OCI-LY1 (cell line): ENCODE measurements around the gene TULP4.

ENCODE experiments used
- H2AFZ ChIP-seq: fragments of 200-600 bp; sonication (generic), shearing (Covaris generic); 2 replicates; pipeline ENCODE4 v1.6.0; 2014; ENCODE audit warnings: antibody characterized with exemption, mild to moderate bottlenecking, low read length
- H3F3A ChIP-seq: fragments of 200-600 bp; sonication (generic), shearing (Covaris generic); 2 replicates; pipeline ENCODE4 v1.6.0; 2014; ENCODE audit warnings: mild to moderate bottlenecking, antibody characterized with exemption, low read length, moderate library complexity; ENCODE audit not compliant: insufficient read depth
- H3K27ac ChIP-seq: fragments of 200-600 bp; sonication (generic); 2 replicates; pipeline ENCODE4 v1.5.1; 2014; ENCODE audit warnings: low read length, mixed run types, mild to moderate bottlenecking, low read depth; ENCODE audit not compliant: poor library complexity, severe bottlenecking
- H3K27me3 ChIP-seq: fragments of 200-600 bp; sonication (generic); 2 replicates; pipeline ENCODE4 v1.6.0; 2014; ENCODE audit warnings: antibody characterized with exemption, mild to moderate bottlenecking, low read length, moderate library complexity; ENCODE audit not compliant: insufficient read depth
- H3K36me3 ChIP-seq: fragments of 200-600 bp; sonication (generic); 2 replicates; pipeline ENCODE4 v1.6.1; 2014; ENCODE audit warnings: mild to moderate bottlenecking, antibody characterized with exemption, low read length, moderate library complexity, mixed read lengths; ENCODE audit not compliant: insufficient read depth
- H3K4me1 ChIP-seq: fragments of 200-600 bp; sonication (generic); 2 replicates; pipeline ENCODE4 v1.5.1; 2014; ENCODE audit warnings: mild to moderate bottlenecking, low read length, moderate library complexity; ENCODE audit not compliant: insufficient read depth, severe bottlenecking
- H3K4me2 ChIP-seq: fragments of 200-600 bp; sonication (generic), shearing (Covaris generic); 2 replicates; pipeline ENCODE4 v1.6.1; 2014; ENCODE audit warnings: low read length
- H3K4me3 ChIP-seq: fragments of 200-600 bp; sonication (generic); 2 replicates; pipeline ENCODE4 v1.5.1; 2014; ENCODE audit warnings: low read length, low read depth, mild to moderate bottlenecking, mixed read lengths; ENCODE audit not compliant: poor library complexity, severe bottlenecking
- H3K79me2 ChIP-seq: fragments of 200-600 bp; shearing (Covaris generic); 2 replicates; pipeline ENCODE4 v1.6.1; 2016; ENCODE audit warnings: mixed run types, low read length, mixed read lengths; ENCODE audit not compliant: insufficient read depth
- H3K9ac ChIP-seq: fragments of 200-600 bp; sonication (generic), shearing (Covaris generic); 2 replicates; pipeline ENCODE4 v1.6.1; 2014; ENCODE audit warnings: mild to moderate bottlenecking, low read length, mixed read lengths
- H3K9me2 ChIP-seq: fragments of 200-600 bp; sonication (generic), shearing (Covaris generic); 2 replicates; pipeline ENCODE4 v1.6.1; 2014; ENCODE audit warnings: low read depth, mild to moderate bottlenecking, low read length, mixed read lengths
- H3K9me3 ChIP-seq: fragments of 200-600 bp; shearing (Covaris generic); 2 replicates; pipeline ENCODE4 v1.6.1; 2014; ENCODE audit warnings: low read length, mixed read lengths
- H4K20me1 ChIP-seq: fragments of 200-600 bp; sonication (generic), shearing (Covaris generic); 2 replicates; pipeline ENCODE4 v1.6.0; 2016; ENCODE audit warnings: mild to moderate bottlenecking, low read length; ENCODE audit not compliant: insufficient read depth
- CTCF ChIP-seq: fragments of 200-600 bp; sonication (generic), shearing (Covaris generic); IDR thresholded peaks from 2 replicates; pipeline ENCODE4 v1.5.1; 2017; ENCODE audit warnings: mild to moderate bottlenecking, antibody characterized with exemption, low read length, moderate library complexity, mixed read lengths
- EZH2 ChIP-seq: fragments of 200-600 bp; sonication (generic), shearing (Covaris generic); IDR thresholded peaks from 2 replicates; pipeline ENCODE4 v1.8.0; 2017; ENCODE audit warnings: borderline replicate concordance, mixed run types, mild to moderate bottlenecking, antibody characterized with exemption, low read length, moderate library complexity, mixed read lengths

Gene TULP4

GRCh38 chr6:158311626-158312025 lies 639 bp upstream of the TULP4 start:
- H4K20me1 ChIP-seq, result no peaks in the 10 kb centered on the region
- H3K9me3 ChIP-seq, result peaks cover 9% of the 10 kb centered on the region; the same call in 1 of the 2 replicates
- peak overlapping the region; percentile 70 for H3K27ac ChIP-seq
- no peak overlapping the region for H3K4me3 ChIP-seq
- H3K4me1 ChIP-seq, result peaks cover 38% of the 10 kb centered on the region
- H3K27me3 ChIP-seq, result no peaks in the 10 kb centered on the region
- 0 out of 2 replicates have a peak, but pooled peaks cover 8% of the 10 kb centered on the region for H3K79me2 ChIP-seq
- H3F3A ChIP-seq, result no peaks in the 10 kb centered on the region
- H2AFZ ChIP-seq, result no peak overlapping the region
- H3K4me2 ChIP-seq, result peak overlapping the region; percentile 32; the same call in 1 of the 2 replicates
- peaks cover 59% of the 10 kb centered on the region for H3K36me3 ChIP-seq
- no peak overlapping the region for H3K9ac ChIP-seq
- no peak for TF ChIP-seq CTCF
- no peak for TF ChIP-seq EZH2
- H3K9me2 ChIP-seq, result no peaks in the 10 kb centered on the region

GRCh38 chr6:158312672-158313397 lies 570 bp downstream of the TULP4 start:
- Histone ChIP-seq H3K4me1 (peaks cover 38% of the 10 kb centered on the region), H3K9ac (no peak overlapping the region), H3K9me3 (peaks cover 9% of the 10 kb centered on the region; the same call in 1 of the 2 replicates), H3F3A (no peaks in the 10 kb centered on the region), H3K9me2 (no peaks in the 10 kb centered on the region), H3K79me2 (0 out of 2 replicates have a peak, but pooled peaks cover 12% of the 10 kb centered on the region), H3K27me3 (no peaks in the 10 kb centered on the region), H3K4me3 (no peak overlapping the region), H3K27ac (peak overlapping the region; percentile 70), H4K20me1 (no peaks in the 10 kb centered on the region), H2AFZ (no peak overlapping the region), H3K4me2 (no peak overlapping the region), H3K36me3 (peaks cover 56% of the 10 kb centered on the region)
- TF ChIP-seq EZH2, result no peak
- no peak for TF ChIP-seq CTCF

- Histone ChIP-seq H3K4me2 (no peak overlapping the region), H3K27me3 (no peaks in the 10 kb centered on the region), H3K9ac (no peak overlapping the region), H3K36me3 (peaks cover 56% of the 10 kb centered on the region), H3K9me3 (peaks cover 9% of the 10 kb centered on the region; the same call in 1 of the 2 replicates), H2AFZ (no peak overlapping the region), H3K27ac (no peak overlapping the region), H4K20me1 (no peaks in the 10 kb centered on the region), H3K9me2 (no peaks in the 10 kb centered on the region), H3F3A (no peaks in the 10 kb centered on the region), H3K79me2 (peaks cover 21% of the 10 kb centered on the region), H3K4me1 (peaks cover 48% of the 10 kb centered on the region), H3K4me3 (no peak overlapping the region)
- TF ChIP-seq EZH2 (no peak), CTCF (no peak)
Measured at GRCh38 chr6:158313989-158314388, 1.7 kb downstream of the TULP4 start.
